SU-DHL-6 (cell line): Measurements from ENCODE around the gene BCAS1.

Experiments used
- H2AFZ ChIP-seq: fragments of 200-600 bp; sonication (generic); 2 replicates; pipeline ENCODE4 v1.6.1; 2014; ENCODE audit warnings: low read depth, mild to moderate bottlenecking, moderate library complexity, mixed read lengths, antibody characterized with exemption, low read length; ENCODE audit not compliant: severe bottlenecking
- H3F3A ChIP-seq: fragments of 200-600 bp; shearing (Covaris generic); 2 replicates; pipeline ENCODE4 v1.6.0; 2016; ENCODE audit warnings: antibody characterized with exemption, mild to moderate bottlenecking; ENCODE audit not compliant: insufficient read depth
- H3K27ac ChIP-seq: fragments of 200-600 bp; sonication (generic); 2 replicates; pipeline ENCODE4 v1.5.1; 2016; ENCODE audit warnings: low read depth, mild to moderate bottlenecking, low read length, moderate library complexity, mixed read lengths
- H3K27me3 ChIP-seq: fragments of 200-600 bp; sonication (generic), shearing (Covaris generic); 2 replicates; pipeline ENCODE4 v1.6.0; 2014; ENCODE audit warnings: mild to moderate bottlenecking, low read length
- H3K36me3 ChIP-seq: fragments of 200-600 bp; sonication (generic); 2 replicates; pipeline ENCODE4 v1.6.1; 2014; ENCODE audit warnings: mild to moderate bottlenecking, low read length, mixed read lengths
- H3K4me2 ChIP-seq: fragments of 300-600, 200-600 bp; shearing (Covaris generic), sonication (generic); 2 replicates; pipeline ENCODE4 v1.6.0; 2014; ENCODE audit warnings: low read length, low read depth, mild to moderate bottlenecking; ENCODE audit not compliant: poor library complexity, severe bottlenecking
- H3K4me3 ChIP-seq: fragments of 200-600 bp; sonication (generic); 2 replicates; pipeline ENCODE4 v1.5.1; 2014; ENCODE audit warnings: antibody characterized with exemption, low read length, mild to moderate bottlenecking, mixed read lengths; ENCODE audit not compliant: insufficient read depth, poor library complexity, severe bottlenecking
- H3K79me2 ChIP-seq: fragments of 200-600 bp; sonication (generic); 2 replicates; pipeline ENCODE4 v1.6.1; 2014; ENCODE audit warnings: mild to moderate bottlenecking, low read length, moderate library complexity; ENCODE audit not compliant: insufficient read depth
- H3K9ac ChIP-seq: fragments of 200-600 bp; sonication (generic); 2 replicates; pipeline ENCODE4 v1.7.0; 2014; ENCODE audit warnings: mild to moderate bottlenecking, low read length
- H3K9me2 ChIP-seq: fragments of 200-600 bp; sonication (generic); replicated peaks from 2 replicates; pipeline ENCODE4 v1.6.1; 2014; ENCODE audit warnings: low read length; ENCODE audit not compliant: insufficient read depth
- H3K9me3 ChIP-seq: fragments of 200-600 bp; sonication (generic); 2 replicates; pipeline ENCODE4 v1.6.1; 2014; ENCODE audit warnings: low read length, mixed read lengths; ENCODE audit not compliant: insufficient read depth
- H4K20me1 ChIP-seq: fragments of 200-600 bp; sonication (generic); 2 replicates; pipeline ENCODE4 v1.6.1; 2014; ENCODE audit warnings: low read depth, mild to moderate bottlenecking, antibody characterized with exemption, low read length, moderate library complexity, mixed read lengths
- EZH2phosphoT487 ChIP-seq: fragments of 200-600 bp; sonication (generic), shearing (Covaris generic); conservative IDR thresholded peaks from 2 replicates; pipeline ENCODE4 v1.6.1; 2018; ENCODE audit warnings: mild to moderate bottlenecking, antibody characterized with exemption, low read length, moderate library complexity, mixed read lengths
- TF ChIP-seq, protein P1 (sequence below): fragments of 200-600 bp; sonication (generic); IDR thresholded peaks from one replicate; pipeline ENCODE4 v1.5.1; 2017; ENCODE audit warnings: antibody characterized with exemption, mild to moderate bottlenecking, low read length, moderate library complexity; ENCODE audit not compliant: insufficient read depth, poor library complexity, severe bottlenecking

Gene BCAS1

DNA sequence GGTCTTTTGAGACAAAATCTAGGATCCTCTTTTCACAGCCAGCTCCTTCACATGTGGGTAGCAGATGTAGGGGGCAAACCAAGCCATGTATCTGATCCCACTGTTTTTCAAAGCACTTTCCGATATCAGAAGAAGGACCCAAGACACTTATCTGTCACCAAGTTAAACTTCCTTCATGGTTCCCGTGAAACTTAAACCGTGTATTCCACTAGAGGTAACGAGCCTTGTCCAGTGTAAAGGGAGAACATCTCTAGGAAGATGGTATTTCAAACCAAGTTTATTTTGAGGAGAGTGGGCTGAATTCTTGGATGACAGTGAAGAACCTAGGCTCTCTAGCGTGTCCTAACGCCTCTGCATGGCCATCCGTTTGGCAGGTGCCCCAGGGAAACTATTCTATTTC, 76.3 kb downstream of the BCAS1 start:
- no peak overlapping the region for H3K27ac ChIP-seq
- H3K4me3 ChIP-seq, result no peak overlapping the region
- H2AFZ ChIP-seq, result no peak overlapping the region
- H3K4me2 ChIP-seq, result no peak overlapping the region
- H3K9me2 ChIP-seq, result no peaks in the 10 kb centered on the region
- no peak for TF ChIP-seq EZH2phosphoT487
- TF ChIP-seq, protein P1, sequence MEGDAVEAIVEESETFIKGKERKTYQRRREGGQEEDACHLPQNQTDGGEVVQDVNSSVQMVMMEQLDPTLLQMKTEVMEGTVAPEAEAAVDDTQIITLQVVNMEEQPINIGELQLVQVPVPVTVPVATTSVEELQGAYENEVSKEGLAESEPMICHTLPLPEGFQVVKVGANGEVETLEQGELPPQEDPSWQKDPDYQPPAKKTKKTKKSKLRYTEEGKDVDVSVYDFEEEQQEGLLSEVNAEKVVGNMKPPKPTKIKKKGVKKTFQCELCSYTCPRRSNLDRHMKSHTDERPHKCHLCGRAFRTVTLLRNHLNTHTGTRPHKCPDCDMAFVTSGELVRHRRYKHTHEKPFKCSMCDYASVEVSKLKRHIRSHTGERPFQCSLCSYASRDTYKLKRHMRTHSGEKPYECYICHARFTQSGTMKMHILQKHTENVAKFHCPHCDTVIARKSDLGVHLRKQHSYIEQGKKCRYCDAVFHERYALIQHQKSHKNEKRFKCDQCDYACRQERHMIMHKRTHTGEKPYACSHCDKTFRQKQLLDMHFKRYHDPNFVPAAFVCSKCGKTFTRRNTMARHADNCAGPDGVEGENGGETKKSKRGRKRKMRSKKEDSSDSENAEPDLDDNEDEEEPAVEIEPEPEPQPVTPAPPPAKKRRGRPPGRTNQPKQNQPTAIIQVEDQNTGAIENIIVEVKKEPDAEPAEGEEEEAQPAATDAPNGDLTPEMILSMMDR, result no peak
- no peaks in the 10 kb centered on the region; the same call in 1 of the 2 replicates for H3K27me3 ChIP-seq
- H3K9ac ChIP-seq, result no peak overlapping the region
- no peaks in the 10 kb centered on the region for H3K36me3 ChIP-seq
- no peaks in the 10 kb centered on the region for H4K20me1 ChIP-seq
- no peaks in the 10 kb centered on the region for H3K79me2 ChIP-seq
- no peaks in the 10 kb centered on the region for H3K9me3 ChIP-seq
- no peaks in the 10 kb centered on the region for H3F3A ChIP-seq

DNA sequence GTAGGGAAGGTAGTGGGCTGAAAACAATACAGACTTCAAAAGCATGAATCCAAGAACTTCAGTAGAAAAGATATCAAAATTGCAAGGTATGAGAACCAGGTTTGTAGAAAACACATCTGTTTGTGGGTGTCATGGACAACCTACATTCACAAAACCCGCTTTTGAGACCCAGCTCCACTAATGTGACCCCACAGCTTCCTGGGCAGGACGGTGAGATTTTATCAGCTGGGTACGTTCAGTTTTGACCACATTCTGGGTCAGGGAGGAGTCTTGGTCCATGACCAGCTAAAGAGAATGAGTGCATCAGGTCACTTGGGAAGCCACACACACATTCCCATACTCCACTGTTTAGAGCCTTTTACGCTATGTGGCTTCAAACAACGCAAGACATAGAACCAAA, 77.1 kb downstream of the BCAS1 start:
- no peaks in the 10 kb centered on the region for H3K9me2 ChIP-seq
- no peak overlapping the region for H3K9ac ChIP-seq
- no peak overlapping the region for H3K27ac ChIP-seq

DNA sequence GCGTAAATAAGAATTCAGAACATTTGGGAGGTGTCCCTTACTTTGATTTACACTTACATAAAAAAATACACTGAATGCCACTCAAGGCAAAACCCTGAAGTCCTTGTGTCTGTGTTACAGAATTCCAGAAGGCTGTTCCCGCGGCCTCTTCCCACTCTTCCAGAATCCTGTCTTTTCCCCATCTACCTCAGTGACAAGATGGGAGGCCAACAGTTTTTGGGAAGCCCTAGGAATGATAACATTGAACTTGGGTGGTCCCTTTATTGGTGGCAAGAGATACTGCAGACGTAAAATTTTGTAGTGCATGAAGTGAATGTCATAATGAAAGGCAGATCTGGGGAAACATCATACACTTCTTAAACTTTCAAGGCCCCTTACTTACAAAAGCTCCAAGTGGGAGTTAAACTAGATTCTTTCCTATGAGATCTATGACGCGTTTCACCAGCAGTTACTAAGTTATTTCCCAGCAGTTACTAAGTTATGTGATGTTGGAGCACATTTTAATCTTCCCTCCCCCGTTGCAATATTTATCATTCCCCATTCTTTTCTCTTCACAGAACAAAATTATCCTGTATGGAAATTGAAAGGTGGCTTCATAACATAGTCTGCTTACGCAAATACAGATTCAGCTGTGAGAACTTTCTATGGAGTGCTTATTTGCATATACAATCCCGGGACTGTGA, 79.5 kb downstream of the BCAS1 start:
- Histone ChIP-seq H3K9me2 (no peaks in the 10 kb centered on the region), H3K4me3 (no peak overlapping the region), H3K79me2 (no peaks in the 10 kb centered on the region), H2AFZ (no peak overlapping the region), H3K36me3 (no peaks in the 10 kb centered on the region), H3K27ac (no peak overlapping the region), H3K9me3 (no peaks in the 10 kb centered on the region), H3K9ac (no peak overlapping the region), H3F3A (no peaks in the 10 kb centered on the region), H3K27me3 (no peaks in the 10 kb centered on the region; the same call in 1 of the 2 replicates), H3K4me2 (no peak overlapping the region), H4K20me1 (no peaks in the 10 kb centered on the region)
- no peak for TF ChIP-seq EZH2phosphoT487
- TF ChIP-seq, protein P1, result no peak

More for the DNA sequence above, 77.1 kb downstream of the BCAS1 start:
- no peak for TF ChIP-seq EZH2phosphoT487
- TF ChIP-seq, protein P1, result no peak
- no peak overlapping the region for H2AFZ ChIP-seq
- no peak overlapping the region for H3K4me2 ChIP-seq
- no peaks in the 10 kb centered on the region; the same call in 1 of the 2 replicates for H3K27me3 ChIP-seq
- no peaks in the 10 kb centered on the region for H3K9me3 ChIP-seq
- no peak overlapping the region for H3K4me3 ChIP-seq
- H4K20me1 ChIP-seq, result no peaks in the 10 kb centered on the region
- H3K36me3 ChIP-seq, result no peaks in the 10 kb centered on the region
- no peaks in the 10 kb centered on the region for H3F3A ChIP-seq
- no peaks in the 10 kb centered on the region for H3K79me2 ChIP-seq
